ENCODE measurements around the gene SUPT4H1.

GRCh38 chr17:58320570-58321323 lies 31.3 kb downstream of the SUPT4H1 start:
- TF ChIP-seq POLR2AphosphoS5 (IDR thresholded peaks at IDR 0.05): no peak
- TF ChIP-seq CTCF (IDR thresholded peaks at IDR 0.05): no peak
- TF ChIP-seq POLR2A (IDR thresholded peaks at IDR 0.05): no peak
